OCI-LY1 (cell line): Measurements from ENCODE around the gene SULT1A3.
"Not testable (repeated sequence)": the region's sequence is repeated elsewhere in the genome, so short reads cannot be mapped to it uniquely, and the experiment has no call there.

ENCODE experiments used
- H2AFZ ChIP-seq: fragments of 200-600 bp; sonication (generic), shearing (Covaris generic); 2 replicates; pipeline ENCODE4 v1.6.0; 2014; ENCODE audit warnings: antibody characterized with exemption, mild to moderate bottlenecking, low read length
- H3F3A ChIP-seq: fragments of 200-600 bp; sonication (generic), shearing (Covaris generic); 2 replicates; pipeline ENCODE4 v1.6.0; 2014; ENCODE audit warnings: mild to moderate bottlenecking, antibody characterized with exemption, low read length, moderate library complexity; ENCODE audit not compliant: insufficient read depth
- H3K27ac ChIP-seq: fragments of 200-600 bp; sonication (generic); 2 replicates; pipeline ENCODE4 v1.5.1; 2014; ENCODE audit warnings: low read length, mixed run types, mild to moderate bottlenecking, low read depth; ENCODE audit not compliant: poor library complexity, severe bottlenecking
- H3K27me3 ChIP-seq: fragments of 200-600 bp; sonication (generic); 2 replicates; pipeline ENCODE4 v1.6.0; 2014; ENCODE audit warnings: antibody characterized with exemption, mild to moderate bottlenecking, low read length, moderate library complexity; ENCODE audit not compliant: insufficient read depth
- H3K36me3 ChIP-seq: fragments of 200-600 bp; sonication (generic); 2 replicates; pipeline ENCODE4 v1.6.1; 2014; ENCODE audit warnings: mild to moderate bottlenecking, antibody characterized with exemption, low read length, moderate library complexity, mixed read lengths; ENCODE audit not compliant: insufficient read depth
- H3K4me1 ChIP-seq: fragments of 200-600 bp; sonication (generic); 2 replicates; pipeline ENCODE4 v1.5.1; 2014; ENCODE audit warnings: mild to moderate bottlenecking, low read length, moderate library complexity; ENCODE audit not compliant: insufficient read depth, severe bottlenecking
- H3K4me2 ChIP-seq: fragments of 200-600 bp; sonication (generic), shearing (Covaris generic); 2 replicates; pipeline ENCODE4 v1.6.1; 2014; ENCODE audit warnings: low read length
- H3K4me3 ChIP-seq: fragments of 200-600 bp; sonication (generic); 2 replicates; pipeline ENCODE4 v1.5.1; 2014; ENCODE audit warnings: low read length, low read depth, mild to moderate bottlenecking, mixed read lengths; ENCODE audit not compliant: poor library complexity, severe bottlenecking
- H3K79me2 ChIP-seq: fragments of 200-600 bp; shearing (Covaris generic); 2 replicates; pipeline ENCODE4 v1.6.1; 2016; ENCODE audit warnings: mixed run types, low read length, mixed read lengths; ENCODE audit not compliant: insufficient read depth
- H3K9ac ChIP-seq: fragments of 200-600 bp; sonication (generic), shearing (Covaris generic); 2 replicates; pipeline ENCODE4 v1.6.1; 2014; ENCODE audit warnings: mild to moderate bottlenecking, low read length, mixed read lengths
- H3K9me2 ChIP-seq: fragments of 200-600 bp; sonication (generic), shearing (Covaris generic); 2 replicates; pipeline ENCODE4 v1.6.1; 2014; ENCODE audit warnings: low read depth, mild to moderate bottlenecking, low read length, mixed read lengths
- H3K9me3 ChIP-seq: fragments of 200-600 bp; shearing (Covaris generic); 2 replicates; pipeline ENCODE4 v1.6.1; 2014; ENCODE audit warnings: low read length, mixed read lengths
- H4K20me1 ChIP-seq: fragments of 200-600 bp; sonication (generic), shearing (Covaris generic); 2 replicates; pipeline ENCODE4 v1.6.0; 2016; ENCODE audit warnings: mild to moderate bottlenecking, low read length; ENCODE audit not compliant: insufficient read depth

Gene SULT1A3

DNA sequence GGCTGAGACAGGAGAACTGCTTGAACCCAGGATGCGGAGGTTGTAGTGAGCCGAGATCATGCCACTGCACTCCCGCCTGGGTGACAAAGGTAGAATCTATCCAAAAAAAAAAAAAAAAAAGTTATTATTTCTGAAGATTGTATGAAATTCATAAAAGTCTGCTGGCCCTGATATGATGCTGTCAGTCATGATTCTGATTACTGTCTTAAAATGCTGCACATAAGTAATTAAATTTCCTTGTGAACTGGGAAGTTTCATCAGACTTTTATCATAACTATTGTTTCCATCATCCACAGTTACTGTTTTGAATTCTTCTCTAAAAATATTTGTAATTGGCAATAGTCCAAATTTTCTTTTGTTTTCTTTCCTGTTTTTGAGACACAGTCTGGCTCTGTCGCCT is 49.3 kb downstream of the SULT1A3 start, which contains the start of gene NPIPB13:
TSS of gene NPIPB13 (minus strand) at position 101 of the 400 bp plus-strand sequence. CDS start 2,906 bp downstream, outside the sequence.
- not testable (repeated sequence) for H3K4me3 ChIP-seq, H3F3A ChIP-seq

More for the DNA sequence above, 49.3 kb downstream of the SULT1A3 start, which contains the start of gene NPIPB13:
- not testable (repeated sequence) for H3K36me3 ChIP-seq, H3K79me2 ChIP-seq, H3K27me3 ChIP-seq, H3K9me2 ChIP-seq, H3K9me3 ChIP-seq, H3K4me2 ChIP-seq, H3K27ac ChIP-seq, H3K4me1 ChIP-seq, H2AFZ ChIP-seq, H4K20me1 ChIP-seq, H3K9ac ChIP-seq
